ENCODE results near the gene HPN.
"Not testable (repeated sequence)": the region's sequence is repeated elsewhere in the genome, so short reads cannot be mapped to it uniquely, and the experiment has no call there.

The HPN gene

GRCh38 chr19:35013041-35013819, 28.3 kb upstream of the HPN start:
- H3K4me3 ChIP-seq (ENCODE audit: low read length) = no peak overlapping the region
- peaks cover 84% of the 10 kb centered on the region for H3K36me3 ChIP-seq (ENCODE audit: control insufficient read depth, low read length)
- no peaks in the 10 kb centered on the region; the same call in 1 of the 2 replicates for H3K79me2 ChIP-seq (ENCODE audit: control insufficient read depth, low read length)
- no peaks in the 10 kb centered on the region for H3K9me3 ChIP-seq (ENCODE audit: control insufficient read depth, insufficient read depth, low read length)
- H3K27ac ChIP-seq (ENCODE audit: low read depth, low read length) = no peak overlapping the region
- H3K4me1 ChIP-seq (ENCODE audit: control insufficient read depth, low read length) = peaks cover 10% of the 10 kb centered on the region; the same call in 1 of the 2 replicates
- H3F3A ChIP-seq (ENCODE audit: control insufficient read depth, insufficient read depth) = no peaks in the 10 kb centered on the region
- no peak overlapping the region for H3K4me2 ChIP-seq (ENCODE audit: low read length)
- no peaks in the 10 kb centered on the region for H4K20me1 ChIP-seq (ENCODE audit: control insufficient read depth, insufficient read depth, low read depth, low read length)
- TF ChIP-seq CTCF (IDR thresholded peaks at IDR 0.05; ENCODE audit: low read depth, low read length, poor library complexity, severe bottlenecking) = peak; percentile 91
- TF ChIP-seq EZH2phosphoT487 (IDR thresholded peaks at IDR 0.05; ENCODE audit: borderline replicate concordance, low read length) = no peak
- H3K9me2 ChIP-seq (replicated peaks; ENCODE audit: control insufficient read depth, low read length) = no peaks in the 10 kb centered on the region
- no peaks in the 10 kb centered on the region for H3K27me3 ChIP-seq (ENCODE audit: control insufficient read depth, low read length)

GRCh38 chr19:35013820-35014754, 27.4 kb upstream of the HPN start:
- no peaks in the 10 kb centered on the region for H3K79me2 ChIP-seq (ENCODE audit: control insufficient read depth, low read length)
- no peaks in the 10 kb centered on the region for H4K20me1 ChIP-seq (ENCODE audit: control insufficient read depth, insufficient read depth, low read depth, low read length)
- no peak overlapping the region for H3K4me2 ChIP-seq (ENCODE audit: low read length)
- TF ChIP-seq EZH2phosphoT487 (IDR thresholded peaks at IDR 0.05; ENCODE audit: borderline replicate concordance, low read length) (no peak), CTCF (IDR thresholded peaks at IDR 0.05; ENCODE audit: low read depth, low read length, poor library complexity, severe bottlenecking) (no peak)
- H3K27me3 ChIP-seq (ENCODE audit: control insufficient read depth, low read length) = no peaks in the 10 kb centered on the region
- H3K36me3 ChIP-seq (ENCODE audit: control insufficient read depth, low read length) = peaks cover 89% of the 10 kb centered on the region
- H3K9me2 ChIP-seq (replicated peaks; ENCODE audit: control insufficient read depth, low read length) = no peaks in the 10 kb centered on the region
- no peak overlapping the region for H3K27ac ChIP-seq (ENCODE audit: low read depth, low read length)
- no peak overlapping the region for H3K4me3 ChIP-seq (ENCODE audit: low read length)
- H3K4me1 ChIP-seq (ENCODE audit: control insufficient read depth, low read length) = peaks cover 10% of the 10 kb centered on the region; the same call in 1 of the 2 replicates
- H3K9me3 ChIP-seq (ENCODE audit: control insufficient read depth, insufficient read depth, low read length) = no peaks in the 10 kb centered on the region
- H3F3A ChIP-seq (ENCODE audit: control insufficient read depth, insufficient read depth) = no peaks in the 10 kb centered on the region

GRCh38 chr19:35014774-35015173, 26.7 kb upstream of the HPN start:
- Histone ChIP-seq H3K4me1 (ENCODE audit: control insufficient read depth, low read length) (peaks cover 10% of the 10 kb centered on the region; the same call in 1 of the 2 replicates), H3K36me3 (ENCODE audit: control insufficient read depth, low read length) (peaks cover 89% of the 10 kb centered on the region)
- H3K27ac ChIP-seq (ENCODE audit: low read depth, low read length) = not testable (repeated sequence)

More at GRCh38 chr19:35014774-35015173, 26.7 kb upstream of the HPN start:
- H3F3A ChIP-seq (ENCODE audit: control insufficient read depth, insufficient read depth); H3K9me2 ChIP-seq (replicated peaks; ENCODE audit: control insufficient read depth, low read length); H3K27me3 ChIP-seq (ENCODE audit: control insufficient read depth, low read length); H3K9me3 ChIP-seq (ENCODE audit: control insufficient read depth, insufficient read depth, low read length); H3K79me2 ChIP-seq (ENCODE audit: control insufficient read depth, low read length); H4K20me1 ChIP-seq (ENCODE audit: control insufficient read depth, insufficient read depth, low read depth, low read length); H3K4me2 ChIP-seq (ENCODE audit: low read length); H3K4me3 ChIP-seq (ENCODE audit: low read length): not testable (repeated sequence)

Measured in DOHH2 (cell line).